Measurements from ENCODE around the gene TTC28. TPM values are rescaled to one million over a fixed set of nuclear protein-coding genes. Genes with fewer than 3 reads are reported as not detected.

Gene TTC28
- total RNA-seq, 2 donors from 2014 or later = 94.2 to 170 TPM

- ATAC-seq (ENCODE audit: insufficient number of reproducible peaks, low FRiP score, low read depth) (no peak), DNase-seq (ENCODE audit: low spot score) (no peak)
- H3K36me3 ChIP-seq = no peaks in the 10 kb centered on the region
- no peaks in the 10 kb centered on the region for H3K27me3 ChIP-seq (replicated peaks; ENCODE audit: insufficient read depth)
- no peak overlapping the region for H3K27ac ChIP-seq
- peaks cover 0 to 9% of the 10 kb centered on the region in 2 donors for H3K4me1 ChIP-seq (ENCODE audit: control insufficient read depth in 1 of 2, low read depth in 2 of 2)
- no peak overlapping the region for H3K4me3 ChIP-seq
- no peaks in the 10 kb centered on the region for H3K9me3 ChIP-seq
- no peak for TF ChIP-seq CTCF (IDR thresholded peaks at IDR 0.05)
These were observed 433.9 kb downstream of the TTC28 start for GRCh38 chr22:28245579-28246224.

- DNase-seq (ENCODE audit: low spot score) (no peak), ATAC-seq (ENCODE audit: insufficient number of reproducible peaks, low FRiP score, low read depth) (no peak)
- H3K4me3 ChIP-seq = no peak overlapping the region
- no peaks in the 10 kb centered on the region for H3K27me3 ChIP-seq (replicated peaks; ENCODE audit: insufficient read depth)
- no peak overlapping the region for H3K27ac ChIP-seq
- peaks cover 0 to 9% of the 10 kb centered on the region in 2 donors for H3K4me1 ChIP-seq (ENCODE audit: control insufficient read depth in 1 of 2, low read depth in 2 of 2)
- TF ChIP-seq CTCF (IDR thresholded peaks at IDR 0.05) = no peak
- no peaks in the 10 kb centered on the region for H3K9me3 ChIP-seq
- no peaks in the 10 kb centered on the region for H3K36me3 ChIP-seq
These were observed 434.9 kb downstream of the TTC28 start for GRCh38 chr22:28244757-28245156.

GRCh38 chr22:28243539-28243938 lies 436.1 kb downstream of the TTC28 start:
- no peak for ATAC-seq (ENCODE audit: insufficient number of reproducible peaks, low FRiP score, low read depth)

GRCh38 chr22:28241656-28242290 lies 437.9 kb downstream of the TTC28 start:
- ATAC-seq (ENCODE audit: insufficient number of reproducible peaks, low FRiP score, low read depth) (no peak), DNase-seq (ENCODE audit: low spot score) (no peak)
- Histone ChIP-seq H3K4me3 (no peak overlapping the region), H3K27ac (no peak overlapping the region), H3K36me3 (no peaks in the 10 kb centered on the region), H3K27me3 (replicated peaks; ENCODE audit: insufficient read depth) (no peaks in the 10 kb centered on the region), H3K9me3 (no peaks in the 10 kb centered on the region), H3K4me1 (ENCODE audit: control insufficient read depth in 1 of 2, low read depth in 2 of 2) (peaks cover 3 to 12% of the 10 kb centered on the region in 2 donors)
- TF ChIP-seq CTCF (IDR thresholded peaks at IDR 0.05) = no peak

More at GRCh38 chr22:28243539-28243938, 436.1 kb downstream of the TTC28 start:
- Histone ChIP-seq H3K4me1 (ENCODE audit: control insufficient read depth in 1 of 2, low read depth in 2 of 2) (peaks cover 0 to 9% of the 10 kb centered on the region in 2 donors), H3K36me3 (no peaks in the 10 kb centered on the region), H3K27me3 (replicated peaks; ENCODE audit: insufficient read depth) (no peaks in the 10 kb centered on the region), H3K4me3 (no peak overlapping the region), H3K27ac (no peak overlapping the region), H3K9me3 (no peaks in the 10 kb centered on the region)
- no peak for TF ChIP-seq CTCF (IDR thresholded peaks at IDR 0.05)
- no peak for DNase-seq (ENCODE audit: low spot score)

- DNase-seq (ENCODE audit: low spot score) (no peak), ATAC-seq (ENCODE audit: insufficient number of reproducible peaks, low FRiP score, low read depth) (no peak)
These were observed 439.7 kb downstream of the TTC28 start for GRCh38 chr22:28239941-28240340.

More at GRCh38 chr22:28239941-28240340, 439.7 kb downstream of the TTC28 start:
- no peak for TF ChIP-seq CTCF (IDR thresholded peaks at IDR 0.05)
- Histone ChIP-seq H3K9me3 (no peaks in the 10 kb centered on the region), H3K4me1 (ENCODE audit: control insufficient read depth in 1 of 2, low read depth in 2 of 2) (peaks cover 9 to 25% of the 10 kb centered on the region in 2 donors), H3K4me3 (no peak overlapping the region), H3K36me3 (no peaks in the 10 kb centered on the region), H3K27ac (no peak overlapping the region), H3K27me3 (replicated peaks; ENCODE audit: insufficient read depth) (no peaks in the 10 kb centered on the region)

Measured in thoracic aorta (tissue), 2 donors.